HG02763 (cell line): ENCODE data around the gene PRXL2C.
"Not testable (repeated sequence)": the region's sequence is repeated elsewhere in the genome, so short reads cannot be mapped to it uniquely, and the experiment has no call there.

Experiments used
- ATAC-seq: cut with Tn5 transposase; IDR thresholded peaks from one replicate; pipeline ENCODE4 v1.9.1; 2021; ENCODE audit warnings: mild to moderate bottlenecking, moderate library complexity; ENCODE audit not compliant: unreplicated experiment

PRXL2C gene

GRCh38 chr9:96655198-96655851 lies at the start of gene PRXL2C:
Gene PRXL2C (minus strand): TSS chr9:96655317. CDS start chr9:96655281, 36 bp downstream.
- peak; percentile 68 for ATAC-seq

DNA sequence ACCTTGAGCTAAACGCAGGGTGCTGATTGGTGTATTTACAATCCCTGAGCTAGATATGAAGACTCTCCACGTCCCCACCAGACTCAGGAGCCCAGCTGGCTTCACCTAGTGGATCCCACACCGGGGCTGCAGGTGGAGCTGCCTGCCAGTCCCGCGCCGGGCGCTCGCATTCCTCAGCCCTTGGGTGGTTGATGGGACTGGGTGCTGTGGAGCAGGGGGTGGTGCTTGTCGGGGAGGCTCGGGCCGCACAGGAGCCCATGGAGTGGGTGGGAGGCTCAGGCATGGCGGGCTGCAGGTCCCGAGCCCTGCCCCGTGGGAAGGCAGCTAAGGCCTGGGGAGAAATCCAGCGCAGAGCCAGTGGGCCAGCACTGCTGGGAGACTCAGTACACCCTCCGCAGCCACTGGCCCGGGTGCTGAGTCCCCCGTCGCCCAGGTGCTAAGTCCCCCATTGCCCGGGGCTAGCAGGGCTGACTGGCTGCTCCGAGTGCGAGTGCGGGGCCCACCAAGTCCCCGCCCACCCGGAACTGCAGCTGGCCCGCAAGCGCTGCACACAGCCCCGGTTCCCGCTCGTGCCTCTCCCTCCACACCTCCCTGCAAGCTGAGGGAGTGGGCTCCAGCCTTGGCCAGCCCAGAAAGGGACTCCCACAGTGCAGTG lies 45.7 kb upstream of the PRXL2C start:
- not testable (repeated sequence) for ATAC-seq

DNA sequence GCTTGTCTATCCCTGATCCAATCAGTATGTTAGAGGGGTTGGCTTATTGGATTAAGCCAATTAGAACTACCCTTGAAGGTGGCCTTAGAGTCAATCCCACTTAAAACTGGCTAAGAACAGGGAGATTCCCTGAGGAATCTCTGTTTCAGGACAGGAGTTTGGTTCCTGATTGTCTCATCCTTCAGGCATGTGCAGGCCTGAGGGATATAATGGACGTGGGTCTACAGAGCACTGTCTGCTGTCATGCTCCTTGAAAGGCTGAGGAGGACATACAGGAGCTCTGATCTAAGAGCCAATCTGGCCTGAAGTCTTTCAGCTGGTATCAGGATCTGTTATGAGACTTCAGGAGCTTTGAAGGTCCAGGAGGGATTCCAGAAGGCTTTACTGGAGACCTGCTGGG lies 36.2 kb upstream of the PRXL2C start:
- ATAC-seq, result no peak

- no peak for ATAC-seq
Observed at GRCh38 chr9:96688745-96689464, 33.8 kb upstream of the PRXL2C start.

DNA sequence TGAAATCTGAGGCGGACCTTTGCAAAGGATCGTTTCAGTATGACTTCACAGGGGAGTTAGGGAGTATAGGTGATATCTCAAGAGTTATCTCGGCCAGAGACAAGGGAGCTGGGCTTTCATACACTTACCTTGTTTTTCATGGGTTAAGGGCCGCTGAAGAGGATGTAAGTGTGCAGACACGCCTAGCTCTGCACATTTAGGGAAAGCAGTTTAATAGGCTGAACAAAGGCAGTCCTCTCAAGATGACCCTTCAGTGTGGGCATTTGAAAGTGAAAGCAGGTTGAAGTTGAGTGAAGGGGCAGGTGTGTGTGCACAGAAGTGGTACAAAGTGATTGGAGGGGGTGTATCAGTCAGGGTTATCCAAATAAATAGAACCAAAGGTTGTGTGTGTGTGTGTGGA lies 33.1 kb upstream of the PRXL2C start:
- ATAC-seq, result no peak

GRCh38 chr9:96686638-96687335 lies 31.7 kb upstream of the PRXL2C start:
- ATAC-seq, result no peak

- no peak for ATAC-seq
Observed at GRCh38 chr9:96680812-96681499, 25.8 kb upstream of the PRXL2C start.

- no peak for ATAC-seq
Observed at GRCh38 chr9:96674906-96675538, 19.9 kb upstream of the PRXL2C start.

- not testable (repeated sequence) for ATAC-seq
Observed at GRCh38 chr9:96673786-96674185, 18.7 kb upstream of the PRXL2C start.

DNA sequence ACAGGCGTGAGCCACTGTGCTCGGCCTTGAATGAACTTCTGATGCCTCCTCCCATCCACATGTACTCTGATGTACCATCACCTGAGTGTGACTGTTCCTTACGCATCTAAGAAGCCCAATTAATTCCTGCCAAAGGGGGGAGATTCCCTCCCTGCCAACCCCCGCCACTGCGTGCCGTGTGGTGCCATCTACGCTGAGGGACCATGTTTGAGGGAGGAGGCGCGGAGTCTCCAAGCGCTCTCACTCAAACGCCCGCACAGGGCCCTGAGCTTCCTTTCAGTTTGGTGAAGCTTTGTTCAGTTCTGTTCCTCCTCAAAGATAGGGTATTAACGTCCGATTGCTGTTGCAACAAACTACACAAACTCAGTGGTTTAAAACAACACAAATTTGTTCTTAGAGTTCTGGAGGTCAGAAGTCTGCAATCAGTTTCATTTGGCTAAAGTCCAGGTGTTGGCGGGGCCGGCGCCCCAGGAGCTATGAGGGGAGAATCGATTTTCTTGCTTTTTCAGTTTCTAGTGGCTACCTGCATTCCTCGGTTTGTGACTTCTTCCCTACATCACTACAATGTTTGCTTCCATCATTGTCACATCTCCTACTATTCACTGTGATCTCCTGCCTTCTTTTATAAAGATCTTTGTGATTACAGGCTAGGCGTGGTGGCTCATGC lies 13.9 kb upstream of the PRXL2C start:
- ATAC-seq, result no peak

GRCh38 chr9:96667363-96667728 lies 12.2 kb upstream of the PRXL2C start:
- no peak for ATAC-seq

- not testable (repeated sequence) for ATAC-seq
Observed at GRCh38 chr9:96666653-96667362, 11.7 kb upstream of the PRXL2C start.

- ATAC-seq, result no peak
Observed at GRCh38 chr9:96665789-96666188, 10.7 kb upstream of the PRXL2C start.

- no peak for ATAC-seq
Observed at GRCh38 chr9:96663506-96664120, 8.5 kb upstream of the PRXL2C start.

DNA sequence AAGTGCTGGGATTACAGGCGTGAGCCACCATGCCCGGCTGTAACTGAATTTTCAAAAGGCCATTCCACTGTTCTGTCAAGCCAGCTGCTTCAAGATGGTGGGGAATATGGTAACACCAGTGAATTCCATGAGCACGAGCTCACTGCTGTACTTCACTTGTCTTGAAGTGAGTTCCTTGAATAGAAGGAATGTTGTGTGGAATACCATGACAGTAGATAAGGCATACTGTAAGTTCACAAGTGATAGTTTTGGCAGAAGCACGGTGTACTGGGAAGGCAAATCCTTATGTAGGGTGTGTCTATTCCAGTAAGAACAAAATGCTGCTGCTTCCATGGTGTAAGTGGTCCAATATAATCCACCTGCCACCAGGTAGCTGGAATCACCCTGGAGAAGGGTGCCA lies 6.6 kb upstream of the PRXL2C start:
- no peak for ATAC-seq

DNA sequence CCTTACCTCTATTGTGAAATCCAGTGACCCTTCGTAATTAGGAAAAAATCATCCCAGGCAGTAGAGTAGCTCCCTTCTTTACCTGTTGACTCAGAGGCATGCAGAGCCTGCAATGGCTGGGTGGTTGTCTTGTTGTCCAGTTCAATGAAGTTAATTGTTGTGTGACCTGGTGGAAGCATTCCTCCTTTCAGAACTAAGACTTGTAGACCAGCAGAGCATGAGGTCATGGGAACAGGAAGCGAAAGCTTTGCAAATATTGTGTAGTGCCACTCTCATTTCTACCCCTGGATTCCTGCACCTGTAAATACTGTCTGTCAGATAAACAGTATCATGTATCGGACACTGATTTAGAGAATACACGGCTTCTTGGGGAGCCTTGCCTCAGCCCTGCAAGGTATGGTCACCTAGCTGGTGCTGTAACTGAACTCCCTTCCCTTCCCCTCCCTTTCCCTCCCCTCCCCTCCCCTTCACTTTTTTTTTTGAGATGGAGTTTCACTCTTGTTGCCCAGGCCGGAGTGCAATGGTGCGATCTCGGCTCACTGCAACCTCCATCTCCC lies 5.7 kb upstream of the PRXL2C start:
- ATAC-seq, result peak; percentile 51

- peak; percentile 42 for ATAC-seq
Observed at GRCh38 chr9:96654450-96655197, 493 bp downstream of the PRXL2C start.

GRCh38 chr9:96651626-96652025 lies 3.5 kb downstream of the PRXL2C start:
- no peak for ATAC-seq
